HK-2 (cell line): Measurements from ENCODE around the gene FYCO1.

Source experiments
- DNase-seq: peaks from one replicate; pipeline ENCODE4 v3.0.0-alpha.2; 2018; ENCODE audit not compliant: unreplicated experiment

The FYCO1 gene

DNA sequence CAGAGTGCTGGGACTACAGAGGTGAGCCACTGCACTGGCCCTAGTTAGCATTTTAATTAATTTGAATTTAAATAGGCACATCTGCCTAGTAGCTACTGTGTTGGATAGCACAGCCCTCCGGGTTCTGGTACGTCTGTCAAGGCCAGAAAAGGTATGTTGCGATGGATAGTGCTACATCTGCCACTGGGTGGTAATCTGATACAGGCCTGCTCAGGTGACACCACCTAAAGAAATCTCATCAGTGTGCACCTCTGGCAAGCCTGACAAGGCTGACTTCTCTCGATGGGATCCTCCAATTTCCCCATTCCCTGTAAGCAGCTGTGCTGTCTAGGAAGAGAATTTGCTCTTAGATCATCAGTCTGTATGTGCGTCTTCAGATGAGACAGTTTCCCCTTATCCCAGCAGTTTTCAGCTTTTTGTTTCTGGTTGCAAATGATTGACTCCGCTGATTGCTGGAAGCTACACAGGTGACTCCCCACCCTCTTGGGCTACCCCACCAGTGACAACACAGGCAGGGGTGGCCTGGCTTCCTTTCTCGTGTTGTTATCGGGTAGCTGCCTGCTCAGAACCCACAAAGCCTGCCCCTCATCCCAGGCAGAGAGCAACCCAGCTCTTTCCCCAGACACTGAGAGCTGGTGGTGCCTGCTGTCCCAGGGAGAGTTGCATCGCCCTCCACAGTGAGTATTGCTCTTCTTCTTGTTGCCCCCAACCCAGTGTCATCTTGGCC is 109.5 kb downstream of the FYCO1 start, which contains the start of gene CCR9:
TSS of gene CCR9 (plus strand) at position 565 of the 727 bp plus-strand sequence. CDS start 8,391 bp downstream, outside the sequence.
- DNase-seq, result no peak

DNA sequence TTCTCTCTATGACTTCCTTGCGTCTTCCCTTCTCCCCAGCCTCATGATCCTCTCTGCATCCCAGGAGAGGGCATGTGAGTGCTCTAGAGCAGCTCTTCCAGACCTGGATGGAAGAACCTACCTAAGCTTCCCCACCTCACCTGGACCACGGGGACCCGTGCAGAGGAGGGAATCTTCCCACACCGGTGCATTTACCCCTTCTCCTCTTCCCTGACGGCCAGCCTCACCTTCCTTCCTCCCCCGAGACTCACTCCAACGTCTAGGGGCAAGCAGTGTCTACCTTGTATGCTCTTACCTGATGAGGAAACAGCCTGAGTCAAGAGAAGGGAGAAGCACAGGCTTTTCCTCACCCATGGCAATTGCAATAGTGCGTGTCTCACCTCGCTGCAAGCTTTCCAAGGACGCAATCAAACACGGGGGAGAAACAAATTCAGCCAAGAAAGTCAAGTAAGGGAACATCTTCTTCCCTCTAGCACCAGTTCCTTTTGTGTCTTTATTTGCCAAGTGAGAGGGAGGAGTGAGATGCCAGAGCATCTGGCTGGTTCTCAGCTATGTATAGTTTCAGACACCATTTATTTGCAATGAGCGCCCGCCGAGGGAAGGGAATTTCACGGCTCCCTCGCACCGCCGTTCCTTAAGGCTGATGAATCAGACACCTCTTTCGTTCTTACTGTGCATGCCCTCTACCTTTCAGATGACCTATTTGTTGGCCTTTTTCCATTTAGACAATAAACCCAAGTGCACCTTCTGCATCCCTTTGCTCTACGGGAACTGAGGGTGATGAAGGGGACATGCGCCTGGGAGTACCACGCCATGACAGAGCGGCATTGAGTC is 111.0 kb downstream of the FYCO1 start:
- no peak for DNase-seq

DNA sequence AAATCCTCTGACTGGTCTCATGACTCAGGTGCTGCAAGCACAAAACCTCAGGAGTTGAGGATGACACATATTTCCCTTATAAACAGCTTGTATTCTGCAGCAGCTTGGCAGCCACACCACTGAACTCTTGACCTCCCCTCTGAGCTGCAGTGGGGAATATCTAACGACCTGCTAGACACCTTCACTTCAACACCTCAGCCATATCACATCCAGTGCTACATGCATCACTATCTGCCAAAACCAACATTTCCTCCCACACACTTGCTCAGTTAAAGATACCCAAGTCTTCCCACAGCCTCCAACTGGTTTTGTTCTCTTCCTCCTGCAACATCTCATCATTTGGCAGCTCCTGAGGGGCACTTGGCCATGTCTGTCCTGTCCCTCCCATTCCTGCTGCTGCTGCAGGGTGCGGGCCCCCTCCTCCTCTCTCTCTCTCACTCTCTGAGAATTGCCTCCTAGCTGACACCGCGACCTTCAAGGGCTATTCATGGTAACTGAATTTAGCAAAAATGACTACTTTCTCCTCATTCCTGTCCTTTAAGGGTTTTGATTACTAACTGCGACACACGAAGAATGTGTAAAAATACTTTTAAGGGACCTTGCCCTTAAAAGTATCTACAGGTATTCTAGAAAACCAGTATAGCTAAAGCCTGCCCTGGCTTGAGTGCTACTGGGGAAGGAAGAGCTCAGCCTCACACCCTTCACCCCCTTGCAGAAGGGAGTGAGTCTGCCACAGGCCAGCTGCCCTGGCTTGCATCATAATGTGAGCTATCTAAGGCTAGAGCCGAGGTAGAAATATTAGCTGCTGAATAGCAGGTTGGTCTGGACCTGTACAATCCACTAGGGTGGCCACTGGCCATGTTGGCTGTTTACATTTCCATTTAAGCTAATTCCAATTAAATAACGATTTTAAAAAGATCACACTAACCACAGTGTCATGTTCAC is 114.3 kb downstream of the FYCO1 start:
- no peak for DNase-seq

DNA sequence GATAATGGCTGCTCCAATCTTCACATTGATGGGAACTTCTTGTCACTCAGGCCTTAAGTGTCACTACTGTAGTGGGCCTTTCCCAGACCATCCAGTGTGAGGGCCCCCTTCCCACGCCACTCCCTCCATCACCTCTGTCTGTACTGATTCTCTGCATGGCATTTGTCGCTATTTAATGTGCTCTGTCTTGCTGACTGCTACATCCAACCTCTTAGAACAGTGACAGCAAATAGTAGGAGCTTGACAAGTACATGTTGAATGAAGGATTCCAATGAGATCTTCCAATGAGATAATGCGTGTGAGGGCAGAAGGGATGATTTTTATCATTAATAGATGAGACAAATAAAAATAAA is 114.9 kb downstream of the FYCO1 start:
- no peak for DNase-seq

DNA sequence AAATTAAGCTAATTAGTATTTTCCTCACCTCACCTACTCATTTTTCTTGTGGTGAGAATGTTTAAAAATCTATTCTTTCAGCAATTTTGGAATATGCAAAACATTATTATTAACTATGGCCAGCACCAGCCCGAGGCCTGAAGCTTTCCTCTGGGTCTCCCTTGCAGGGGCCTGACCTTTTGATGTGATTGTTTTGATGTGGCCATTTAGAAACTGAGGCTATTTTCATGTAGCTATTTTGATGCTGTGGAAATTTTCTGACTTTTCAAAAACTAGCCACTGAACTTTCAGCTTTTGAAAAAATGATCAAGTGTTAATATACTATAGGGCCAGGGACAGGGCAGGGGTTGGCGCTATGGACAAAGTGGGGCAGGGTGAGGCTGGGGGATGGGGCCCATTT is 117.5 kb downstream of the FYCO1 start:
- DNase-seq, result no peak

DNA sequence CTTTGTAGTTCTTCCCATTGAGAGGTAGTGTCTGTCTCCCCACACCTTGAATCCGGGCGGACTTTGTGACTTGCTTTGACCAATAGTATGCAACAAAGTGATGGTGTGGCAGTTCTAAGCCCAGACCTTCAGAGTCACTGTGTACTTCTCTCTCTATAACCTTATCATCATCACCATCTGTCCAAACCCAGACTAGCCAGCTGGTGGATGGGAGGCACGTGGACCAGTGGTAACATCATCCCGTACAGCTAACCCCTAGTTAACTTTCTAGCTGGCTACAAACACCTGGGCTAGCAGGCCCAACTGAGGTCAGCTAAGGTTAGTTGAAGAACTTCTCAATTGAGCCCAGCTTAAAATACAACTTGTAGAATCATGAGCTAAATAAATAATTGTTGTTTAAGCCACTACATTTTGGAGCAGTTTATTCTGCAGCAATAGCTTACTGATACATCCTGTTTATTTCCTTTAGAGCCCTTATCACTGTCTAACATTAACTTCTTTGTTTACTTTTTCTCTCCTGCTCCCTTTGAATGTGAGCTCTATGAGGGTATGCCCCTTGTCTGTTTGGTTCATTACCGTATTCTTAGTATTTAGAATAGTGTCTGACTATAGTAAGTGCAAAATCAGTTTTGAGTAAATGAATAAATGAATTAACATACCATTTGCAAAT is 120.8 kb downstream of the FYCO1 start:
- DNase-seq, result no peak

DNA sequence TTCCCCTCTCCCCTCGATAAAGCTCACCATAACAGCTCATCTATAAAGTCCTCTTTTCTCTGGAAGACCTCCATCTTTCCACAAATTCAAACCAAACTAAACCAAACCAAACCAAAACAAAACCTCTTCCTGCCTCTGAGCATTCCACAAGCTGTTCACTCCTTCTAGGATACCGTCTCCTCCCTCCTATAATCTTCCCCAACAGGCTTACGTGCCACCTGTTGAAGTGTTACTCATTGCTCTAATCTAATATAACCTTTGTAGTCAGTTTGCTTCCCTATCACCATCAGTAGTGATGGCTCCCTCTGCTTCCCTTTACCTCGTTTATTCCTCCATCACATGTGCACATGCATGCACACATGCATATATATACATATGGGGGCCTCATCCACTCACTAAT is 122.0 kb downstream of the FYCO1 start:
- DNase-seq, result no peak

DNA sequence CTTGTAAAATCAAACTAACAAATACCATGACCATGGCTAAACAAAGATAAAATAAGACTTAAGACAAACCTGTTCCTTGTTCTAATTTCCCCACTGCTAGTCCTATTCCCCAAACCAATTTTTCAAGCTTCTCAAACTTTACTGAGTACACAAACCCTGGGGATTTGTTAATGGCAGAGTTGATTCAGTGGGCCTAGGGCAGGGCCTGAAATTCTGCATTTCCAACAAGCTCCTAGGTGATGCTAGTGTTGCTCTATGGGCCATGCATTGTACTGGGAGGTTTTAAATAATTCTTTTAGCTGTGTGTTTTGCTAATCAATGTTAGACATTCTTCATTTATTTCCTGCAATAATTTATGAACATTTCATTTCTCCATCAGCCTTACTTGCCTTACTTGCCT is 122.6 kb downstream of the FYCO1 start:
- DNase-seq, result no peak

DNA sequence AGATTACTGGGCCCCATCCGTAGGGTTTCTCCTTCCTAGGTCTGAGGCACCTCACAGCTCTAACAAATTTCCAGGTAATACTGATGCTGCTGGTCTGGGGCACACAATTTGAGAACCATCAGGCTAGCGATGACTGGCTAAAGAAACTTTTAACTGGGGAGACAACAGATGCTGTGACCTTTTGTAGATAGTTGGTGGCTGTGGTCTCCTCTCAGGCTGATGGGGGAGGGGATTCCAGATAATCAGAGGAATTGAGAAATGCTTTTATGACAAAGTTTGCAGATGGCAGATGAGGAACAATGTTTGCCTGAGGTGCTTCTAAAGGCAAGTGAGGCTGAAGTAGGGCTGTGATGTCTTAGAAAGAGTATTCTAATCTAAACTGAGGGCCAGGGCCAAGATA is 123.1 kb downstream of the FYCO1 start:
- no peak for DNase-seq

DNA sequence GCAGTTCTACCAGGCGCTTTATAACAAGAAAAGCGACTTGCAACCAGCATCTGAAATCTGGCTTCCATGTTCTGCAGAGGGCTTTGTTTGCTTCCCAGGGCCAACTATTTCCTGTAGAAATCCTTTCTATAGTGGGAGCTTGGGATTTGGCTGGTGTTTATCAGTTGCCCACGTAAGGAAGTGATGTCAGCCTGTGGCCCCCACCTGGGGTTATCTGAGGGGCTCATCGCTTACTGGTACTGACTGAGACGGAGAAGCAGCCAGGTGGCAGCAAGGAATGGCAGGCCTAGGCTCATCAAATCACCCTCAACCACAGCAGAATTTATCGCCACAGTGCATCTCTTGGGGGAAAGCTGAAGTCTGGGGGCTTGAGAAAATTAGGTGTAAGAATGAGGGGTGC is 123.8 kb downstream of the FYCO1 start:
- DNase-seq, result no peak

DNA sequence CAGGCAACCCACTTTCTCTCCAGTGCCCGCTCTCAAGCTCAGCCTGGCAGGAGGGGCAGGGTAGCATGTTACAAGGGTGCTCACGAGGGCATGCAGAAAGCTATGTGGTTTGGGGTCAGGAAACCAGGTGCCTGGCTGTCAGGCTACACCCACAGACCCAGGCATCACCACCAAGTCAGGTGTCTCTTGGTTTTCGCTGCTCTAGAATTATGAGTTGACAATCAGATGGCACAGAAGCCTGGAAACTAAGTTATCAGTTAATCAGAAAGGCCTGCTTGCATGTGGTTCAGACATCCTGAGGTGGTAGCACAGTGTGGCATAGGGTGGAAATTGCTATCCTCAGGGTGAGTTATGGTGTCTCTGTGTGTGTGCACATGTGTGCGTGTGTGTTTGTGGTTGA is 125.5 kb downstream of the FYCO1 start:
- DNase-seq, result no peak

DNA sequence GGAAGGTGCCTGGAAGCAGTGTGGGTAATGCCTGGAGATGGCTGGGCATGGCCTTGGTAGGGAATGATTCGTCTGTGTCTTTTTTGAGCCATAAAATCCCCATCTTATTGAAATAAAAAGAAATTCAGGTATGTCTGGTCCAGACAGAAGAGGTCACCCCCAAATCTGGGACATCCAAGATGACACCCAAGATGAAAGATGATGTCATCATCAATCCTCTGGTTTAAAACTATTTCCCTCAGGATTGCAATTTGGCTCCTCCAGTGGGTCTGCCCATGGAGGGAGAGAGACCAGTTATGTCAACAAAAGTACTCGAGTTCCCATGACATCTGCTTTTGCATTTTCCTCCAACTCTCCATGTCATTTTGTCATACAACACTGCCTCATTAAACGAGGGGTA is 126.0 kb downstream of the FYCO1 start:
- no peak for DNase-seq

DNA sequence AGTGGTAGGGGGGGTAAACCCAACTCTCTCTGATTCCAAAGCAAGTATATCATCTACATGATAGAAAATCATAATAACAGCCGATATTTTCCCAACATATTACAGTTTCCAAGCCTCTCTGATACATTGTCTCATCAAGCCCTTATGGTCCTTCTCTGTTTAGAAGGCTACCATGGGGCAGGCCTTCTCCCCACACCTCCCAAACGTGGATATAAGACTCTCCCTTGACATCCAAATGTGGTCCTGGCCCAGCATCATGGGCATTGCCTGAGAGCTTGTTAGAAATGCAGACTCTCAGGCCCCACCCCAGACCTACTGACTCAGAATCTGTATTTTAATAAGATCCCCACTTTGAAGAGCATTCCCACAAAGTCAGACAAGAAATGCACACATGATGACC is 127.0 kb downstream of the FYCO1 start:
- no peak for DNase-seq

DNA sequence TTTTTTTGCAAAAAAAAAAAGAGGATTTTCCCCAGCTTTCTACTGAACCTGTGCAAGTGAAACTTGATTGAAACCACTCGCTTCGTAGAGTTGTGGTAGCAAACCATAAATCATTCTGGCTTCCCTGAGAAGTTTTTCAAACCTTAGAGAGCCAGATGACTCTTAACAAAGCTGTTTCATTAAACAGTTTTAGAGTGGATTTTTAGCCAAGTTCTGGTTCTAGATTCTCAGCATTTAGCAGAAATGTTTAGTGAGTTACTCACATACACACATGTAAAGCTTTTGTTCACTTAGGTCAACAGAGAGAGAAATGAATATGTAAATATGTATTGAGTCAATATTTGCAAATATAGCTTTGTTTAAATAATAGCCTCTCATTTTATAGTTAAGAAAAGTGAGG is 127.4 kb downstream of the FYCO1 start:
- no peak for DNase-seq
